Progenitor cell of endocrine pancreas (in vitro differentiated cells): ENCODE results near the gene LLGL2. TPM values are rescaled to one million over a fixed set of nuclear protein-coding genes. Genes with fewer than 3 reads are reported as not detected.
A peak's percentile ranks its signal among the peaks of the same experiment; 100 is the strongest.

Experiments
- DNase-seq: peaks from one replicate; pipeline ENCODE4 v3.0.0; 2021; ENCODE audit warnings: low spot score; ENCODE audit not compliant: unreplicated experiment
- H3K27ac Mint-ChIP-seq: 2 replicates; pipeline ENCODE4 v1.8.0; 2021; ENCODE audit warnings: mild to moderate bottlenecking, moderate library complexity, mixed read lengths
- H3K27me3 Mint-ChIP-seq: 2 replicates; pipeline ENCODE4 v1.8.0; 2021; ENCODE audit warnings: mixed read lengths
- H3K36me3 Mint-ChIP-seq: 2 replicates; pipeline ENCODE4 v1.8.0; 2022; ENCODE audit warnings: mixed read lengths; ENCODE audit not compliant: insufficient read depth
- H3K4me1 Mint-ChIP-seq: 2 replicates; pipeline ENCODE4 v1.8.0; 2021; ENCODE audit warnings: low read depth, mixed read lengths
- H3K4me3 Mint-ChIP-seq: 2 replicates; pipeline ENCODE4 v1.8.0; 2021; ENCODE audit warnings: low read depth, mild to moderate bottlenecking, moderate library complexity, mixed read lengths
- H3K9me3 Mint-ChIP-seq: 2 replicates; pipeline ENCODE4 v1.8.0; 2021; ENCODE audit warnings: low read depth, mixed read lengths
- CTCF ChIP-seq: fragments of 200-600 bp; sonication (generic); IDR thresholded peaks from one replicate; pipeline ENCODE4 v1.5.0; 2021; ENCODE audit warnings: antibody characterized with exemption, mild to moderate bottlenecking; ENCODE audit not compliant: unreplicated experiment
- total RNA-seq: library from RNA; stranded (reverse); gene quantifications from 2 replicates; pipeline ENCODE4 v1.2.1, GENCODE V29; 2021

LLGL2 gene
- total RNA-seq, 1 donor from 2014 or later: 235 TPM

GRCh38 chr17:75595284-75595919 is 69.9 kb downstream of the LLGL2 start:
- H3K27me3 Mint-ChIP-seq: no peaks in the 10 kb centered on the region
- no peak overlapping the region for H3K27ac Mint-ChIP-seq

GRCh38 chr17:75595920-75596313 is 70.4 kb downstream of the LLGL2 start:
- Mint-ChIP-seq H3K27me3 (no peaks in the 10 kb centered on the region), H3K9me3 (no peaks in the 10 kb centered on the region), H3K27ac (no peak overlapping the region), H3K36me3 (no peaks in the 10 kb centered on the region), H3K4me1 (no peaks in the 10 kb centered on the region), H3K4me3 (no peak overlapping the region)
- no peak for DNase-seq
- no peak for TF ChIP-seq CTCF

More at GRCh38 chr17:75595284-75595919, 69.9 kb downstream of the LLGL2 start:
- no peaks in the 10 kb centered on the region for H3K36me3 Mint-ChIP-seq
- H3K9me3 Mint-ChIP-seq: no peaks in the 10 kb centered on the region
- TF ChIP-seq CTCF: no peak
- no peak overlapping the region for H3K4me3 Mint-ChIP-seq
- no peaks in the 10 kb centered on the region for H3K4me1 Mint-ChIP-seq
- no peak for DNase-seq

- Mint-ChIP-seq H3K27me3 (no peaks in the 10 kb centered on the region), H3K4me3 (no peak overlapping the region), H3K36me3 (no peaks in the 10 kb centered on the region), H3K9me3 (no peaks in the 10 kb centered on the region), H3K27ac (no peak overlapping the region), H3K4me1 (no peaks in the 10 kb centered on the region)
- DNase-seq: no peak
- no peak for TF ChIP-seq CTCF
Measured at GRCh38 chr17:75596320-75597087, 71.0 kb downstream of the LLGL2 start.

- TF ChIP-seq CTCF: peak; percentile 78
- Mint-ChIP-seq H3K4me3 (no peak overlapping the region), H3K27me3 (no peaks in the 10 kb centered on the region), H3K4me1 (no peaks in the 10 kb centered on the region), H3K36me3 (no peaks in the 10 kb centered on the region), H3K9me3 (no peaks in the 10 kb centered on the region), H3K27ac (peak overlapping the region; percentile 10)
- DNase-seq: peak; percentile 39
Measured at GRCh38 chr17:75601057-75601987, 75.8 kb downstream of the LLGL2 start.

GRCh38 chr17:75602644-75603043 is 77.1 kb downstream of the LLGL2 start:
- Mint-ChIP-seq H3K36me3 (no peaks in the 10 kb centered on the region), H3K27ac (no peak overlapping the region), H3K4me3 (no peak overlapping the region), H3K27me3 (no peaks in the 10 kb centered on the region), H3K4me1 (no peaks in the 10 kb centered on the region), H3K9me3 (no peaks in the 10 kb centered on the region)
- TF ChIP-seq CTCF: no peak
- DNase-seq: no peak
